ENCODE data around the gene KCNG2. TPM values are rescaled to one million over a fixed set of nuclear protein-coding genes. Genes with fewer than 3 reads are reported as not detected.

KCNG2 gene
- total RNA-seq, 4 donors from 2014 or later = 1.7 TPM; not detected in 3

DNA sequence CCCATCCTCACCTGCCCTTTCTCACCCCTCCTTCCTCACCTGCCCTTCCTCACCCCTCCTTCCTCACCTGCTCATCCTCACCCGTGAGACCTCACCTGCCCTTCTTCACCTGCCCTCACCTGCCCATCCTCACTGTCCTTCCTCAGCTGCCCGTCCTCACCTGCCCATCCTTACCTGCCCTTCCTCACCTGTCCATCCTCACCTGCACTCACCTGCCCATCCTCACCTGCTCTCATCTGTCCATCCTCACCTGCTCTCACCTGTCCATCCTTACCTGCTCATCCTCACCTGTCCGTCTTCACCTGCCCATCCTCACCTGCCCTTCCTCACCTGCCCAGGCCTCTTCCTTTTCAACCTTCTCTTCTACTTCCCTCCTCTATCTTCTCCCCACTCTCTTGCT is 34.4 kb downstream of the KCNG2 start:
- Histone ChIP-seq H3K4me1 (no peaks in the 10 kb centered on the region), H3K9me3 (no peaks in the 10 kb centered on the region), H3K27ac (replicated peaks in 1 of 4) (no peak overlapping the region), H3K4me3 (no peak overlapping the region), H3K27me3 (peaks cover 0 to 33% (median 0%) of the 10 kb centered on the region in 4 donors), H3K36me3 (no peaks in the 10 kb centered on the region)
- WGBS = 83% methylated on average over 3 of the region's 3 CpGs
- TF ChIP-seq POLR2A (IDR thresholded peaks at IDR 0.05; ENCODE audit: low read depth) (no peak), EP300 (IDR thresholded peaks at IDR 0.05) (no peak), POLR2AphosphoS5 (IDR thresholded peaks at IDR 0.05) (no peak)
- TF ChIP-seq, protein P1, sequence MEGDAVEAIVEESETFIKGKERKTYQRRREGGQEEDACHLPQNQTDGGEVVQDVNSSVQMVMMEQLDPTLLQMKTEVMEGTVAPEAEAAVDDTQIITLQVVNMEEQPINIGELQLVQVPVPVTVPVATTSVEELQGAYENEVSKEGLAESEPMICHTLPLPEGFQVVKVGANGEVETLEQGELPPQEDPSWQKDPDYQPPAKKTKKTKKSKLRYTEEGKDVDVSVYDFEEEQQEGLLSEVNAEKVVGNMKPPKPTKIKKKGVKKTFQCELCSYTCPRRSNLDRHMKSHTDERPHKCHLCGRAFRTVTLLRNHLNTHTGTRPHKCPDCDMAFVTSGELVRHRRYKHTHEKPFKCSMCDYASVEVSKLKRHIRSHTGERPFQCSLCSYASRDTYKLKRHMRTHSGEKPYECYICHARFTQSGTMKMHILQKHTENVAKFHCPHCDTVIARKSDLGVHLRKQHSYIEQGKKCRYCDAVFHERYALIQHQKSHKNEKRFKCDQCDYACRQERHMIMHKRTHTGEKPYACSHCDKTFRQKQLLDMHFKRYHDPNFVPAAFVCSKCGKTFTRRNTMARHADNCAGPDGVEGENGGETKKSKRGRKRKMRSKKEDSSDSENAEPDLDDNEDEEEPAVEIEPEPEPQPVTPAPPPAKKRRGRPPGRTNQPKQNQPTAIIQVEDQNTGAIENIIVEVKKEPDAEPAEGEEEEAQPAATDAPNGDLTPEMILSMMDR (IDR thresholded peaks at IDR 0.05) = no peak
- DNase-seq (ENCODE audit: extremely low spot score) = no peak
- intact Hi-C loops (cut with DNase I) = no loop called here

DNA sequence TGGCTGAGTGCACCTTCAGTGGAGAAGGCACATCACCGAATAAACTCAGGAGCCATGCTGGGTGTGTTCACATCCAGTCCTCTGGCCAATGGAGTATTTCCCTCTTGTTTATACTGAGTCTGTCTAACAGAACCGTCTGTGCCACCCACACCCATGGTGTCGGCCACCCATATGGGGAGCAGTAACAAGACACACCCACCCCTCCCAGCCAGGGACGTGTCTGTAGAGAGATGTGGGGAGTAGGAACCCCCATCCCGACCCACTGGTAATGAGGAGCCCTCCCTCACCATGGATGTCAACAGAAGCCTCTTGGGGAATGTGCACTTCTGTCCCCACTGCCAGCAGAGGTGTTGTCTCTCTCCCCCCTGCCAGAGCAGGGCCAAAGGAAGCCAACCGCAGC is 37.1 kb downstream of the KCNG2 start:
- peaks cover 0 to 33% (median 0%) of the 10 kb centered on the region in 4 donors for H3K27me3 ChIP-seq
- no peaks in the 10 kb centered on the region for H3K36me3 ChIP-seq
- H3K4me1 ChIP-seq = no peaks in the 10 kb centered on the region
- WGBS = 76% methylated on average over 5 of the region's 6 CpGs
- no peak overlapping the region for H3K27ac ChIP-seq (replicated peaks in 1 of 4)
- H3K4me3 ChIP-seq = no peak overlapping the region
- H3K9me3 ChIP-seq = no peaks in the 10 kb centered on the region
- DNase-seq (ENCODE audit: extremely low spot score) = no peak
- TF ChIP-seq EP300 (IDR thresholded peaks at IDR 0.05) (no peak), POLR2AphosphoS5 (IDR thresholded peaks at IDR 0.05) (no peak), POLR2A (IDR thresholded peaks at IDR 0.05; ENCODE audit: low read depth) (no peak)
- TF ChIP-seq, protein P1 (IDR thresholded peaks at IDR 0.05) = no peak
- intact Hi-C loops (cut with DNase I) = no loop called here

DNA sequence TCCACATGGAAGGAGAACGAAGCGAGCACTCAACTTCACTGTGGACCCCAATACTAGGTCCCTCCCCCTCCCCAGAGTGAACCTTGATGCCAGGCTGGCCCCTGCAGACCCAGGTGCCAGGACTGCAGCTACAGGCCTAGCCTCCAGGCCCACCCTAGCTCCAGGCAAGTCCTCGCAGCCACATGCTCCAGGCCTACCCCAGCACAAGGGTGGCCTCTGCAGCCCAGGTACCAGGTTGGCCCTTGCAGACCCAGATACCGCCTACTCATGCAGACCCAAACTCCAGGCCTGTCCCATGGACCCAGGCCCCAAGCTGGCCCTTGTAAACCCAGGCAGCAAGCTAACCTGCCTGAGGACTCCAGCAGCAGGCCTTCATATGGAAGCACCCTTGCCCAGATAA is 44.2 kb downstream of the KCNG2 start:
- 86% methylated on average over 4 of the region's 4 CpGs for WGBS
- Histone ChIP-seq H3K4me1 (no peaks in the 10 kb centered on the region), H3K36me3 (no peaks in the 10 kb centered on the region), H3K4me3 (no peak overlapping the region), H3K27me3 (peaks cover 0 to 4% (median 0%) of the 10 kb centered on the region in 4 donors), H3K27ac (replicated peaks in 1 of 4) (no peak overlapping the region), H3K9me3 (peaks cover 0 to 21% (median 14%) of the 10 kb centered on the region in 4 donors)
- TF ChIP-seq EP300 (IDR thresholded peaks at IDR 0.05) (no peak), POLR2A (IDR thresholded peaks at IDR 0.05; ENCODE audit: low read depth) (no peak), POLR2AphosphoS5 (IDR thresholded peaks at IDR 0.05) (no peak)
- TF ChIP-seq, protein P1 (IDR thresholded peaks at IDR 0.05) = no peak
- intact Hi-C loops (cut with DNase I) = no loop called here
- no peak for DNase-seq (ENCODE audit: extremely low spot score)

DNA sequence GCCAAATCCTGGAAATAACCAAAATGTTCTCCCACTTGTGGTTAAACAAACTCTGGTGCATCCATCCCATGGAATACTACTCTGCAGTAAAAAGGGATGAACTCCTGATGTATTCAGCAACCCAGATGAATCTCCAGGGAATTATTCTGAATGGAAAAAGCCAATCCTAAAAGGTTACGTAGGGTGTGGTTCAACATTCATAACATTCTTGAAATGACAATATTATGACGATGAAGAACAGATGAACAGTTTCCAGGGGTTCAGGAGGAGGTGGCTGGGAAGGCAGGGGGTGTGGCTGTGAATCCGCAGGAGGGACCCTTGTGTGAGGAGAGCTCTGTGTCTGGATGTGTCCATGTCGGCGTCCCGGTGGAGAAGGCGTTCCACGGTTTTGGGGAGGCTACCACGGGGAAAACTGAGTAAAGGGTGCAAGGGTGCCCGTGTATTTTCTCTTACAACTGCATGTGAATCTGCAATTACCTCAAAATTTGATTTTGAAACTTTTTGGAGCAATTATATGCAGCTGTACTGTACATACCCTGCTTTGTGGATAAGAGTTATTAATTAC is 47.3 kb downstream of the KCNG2 start:
- Histone ChIP-seq H3K27me3 (no peaks in the 10 kb centered on the region), H3K4me1 (no peaks in the 10 kb centered on the region), H3K27ac (replicated peaks in 1 of 4) (no peak overlapping the region), H3K9me3 (peaks cover 0 to 21% (median 14%) of the 10 kb centered on the region in 4 donors), H3K4me3 (no peak overlapping the region), H3K36me3 (no peaks in the 10 kb centered on the region)
- intact Hi-C loops (cut with DNase I) = no loop called here
- 94% methylated on average over 10 of the region's 10 CpGs for WGBS
- TF ChIP-seq POLR2AphosphoS5 (IDR thresholded peaks at IDR 0.05) = no peak
- TF ChIP-seq, protein P1 (IDR thresholded peaks at IDR 0.05) = no peak
- no peak for TF ChIP-seq POLR2A (IDR thresholded peaks at IDR 0.05; ENCODE audit: low read depth)
- no peak for TF ChIP-seq EP300 (IDR thresholded peaks at IDR 0.05)
- DNase-seq (ENCODE audit: extremely low spot score) = peak; percentile 64
